OCI-LY7 (cell line): ENCODE measurements around the gene TAMALIN. TPM values are rescaled to one million over a fixed set of nuclear protein-coding genes. Genes with fewer than 3 reads are reported as not detected.

Experiments
- BruUV-seq: library from RNA; stranded (reverse); fragments of 400-500 nt; replicated peaks from 2 replicates; lab custom pipeline; 2021; lab: Mats Ljungman, UMichigan
- CTCF ChIA-PET: fragments of 300-600 bp; sonication (Branson Sonifier 250); formaldehyde crosslinking; loops from one replicate; lab custom pipeline; 2022; ENCODE audit warnings: antibody characterized with exemption; ENCODE audit not compliant: unreplicated experiment; lab: Charles Lee
- POLR2A ChIA-PET: fragments of 300-600 bp; sonication (Branson Sonifier 250); formaldehyde crosslinking; loops from one replicate; lab custom pipeline; 2022; ENCODE audit warnings: antibody characterized with exemption; lab: Charles Lee
- DNase-seq: peaks from one replicate; pipeline ENCODE4 v3.0.0-alpha.2; 2015; ENCODE audit warnings: low spot score
- H2AFZ ChIP-seq: fragments of 200-600 bp; sonication (generic), shearing (Covaris generic); 2 replicates; pipeline ENCODE4 v1.6.1; 2014; ENCODE audit warnings: mild to moderate bottlenecking, antibody characterized with exemption, low read length, moderate library complexity
- H3K27ac ChIP-seq: fragments of 200-600 bp; sonication (generic); 2 replicates; pipeline ENCODE4 v1.5.1; 2014; ENCODE audit warnings: mixed run types, low read depth, mild to moderate bottlenecking, moderate library complexity, low read length, inconsistent platforms; ENCODE audit not compliant: poor library complexity, severe bottlenecking
- H3K36me3 ChIP-seq: fragments of 200-600 bp; sonication (generic); 2 replicates; pipeline ENCODE4 v1.6.1; 2014; ENCODE audit warnings: mild to moderate bottlenecking, antibody characterized with exemption, low read length, moderate library complexity, mixed read lengths; ENCODE audit not compliant: insufficient read depth
- H3K4me1 ChIP-seq: fragments of 200-600 bp; sonication (generic); 2 replicates; pipeline ENCODE4 v1.5.1; 2014; ENCODE audit warnings: mild to moderate bottlenecking, low read length; ENCODE audit not compliant: insufficient read depth, poor library complexity, severe bottlenecking
- H3K4me2 ChIP-seq: fragments of 200-600 bp; sonication (generic); 2 replicates; pipeline ENCODE4 v1.6.1; 2014; ENCODE audit warnings: mild to moderate bottlenecking, low read length
- H3K4me3 ChIP-seq: fragments of 200-600 bp; sonication (generic); 2 replicates; pipeline ENCODE4 v1.5.1; 2014; ENCODE audit warnings: mild to moderate bottlenecking, low read depth, low read length; ENCODE audit not compliant: poor library complexity, severe bottlenecking
- H3K79me2 ChIP-seq: fragments of 200-600 bp; sonication (generic); 2 replicates; pipeline ENCODE4 v1.6.1; 2016; ENCODE audit warnings: low read depth, mild to moderate bottlenecking, low read length, moderate library complexity, mixed read lengths; ENCODE audit not compliant: insufficient read depth
- H3K9me2 ChIP-seq: fragments of 200-600 bp; sonication (generic); 2 replicates; pipeline ENCODE4 v1.6.1; 2016; ENCODE audit warnings: mild to moderate bottlenecking, low read length, mixed read lengths; ENCODE audit not compliant: insufficient read depth
- H3K9me3 ChIP-seq: fragments of 200-600 bp; sonication (generic); 2 replicates; pipeline ENCODE4 v1.6.1; 2014; ENCODE audit warnings: mild to moderate bottlenecking, mixed run types, low read length, mixed read lengths
- H4K20me1 ChIP-seq: fragments of 200-600 bp; sonication (generic); 2 replicates; pipeline ENCODE4 v1.6.1; 2014; ENCODE audit warnings: mild to moderate bottlenecking, antibody characterized with exemption, low read length, moderate library complexity, mixed read lengths; ENCODE audit not compliant: insufficient read depth
- EZH2phosphoT487 ChIP-seq: fragments of 200-600 bp; sonication (generic); IDR thresholded peaks from 2 replicates; pipeline ENCODE4 v1.6.1; 2018; ENCODE audit warnings: low read depth, borderline replicate concordance, mild to moderate bottlenecking, mixed run types, antibody characterized with exemption, low read length, moderate library complexity, mixed read lengths
- intact Hi-C: fragments of 100-400 bp; cut with micrococcal nuclease; formaldehyde crosslinking; loops from one replicate; pipeline ENCODE4 v1.10.0; 2022; ENCODE audit not compliant: unreplicated experiment
- total RNA-seq, 2 experiments: library from RNA; depleted of rRNA in 1 of 2; stranded (reverse); fragments of >200 nt in 1 of 2; shearing (Covaris generic) in 1 of 2; gene quantifications; 2 replicates each; pipeline ENCODE4 v1.2.3, GENCODE V29; 2014 to 2022
- TF ChIP-seq, protein P1 (sequence below): fragments of 200-600 bp; sonication (generic); conservative IDR thresholded peaks from 2 replicates; pipeline ENCODE4 v1.5.1; 2014; ENCODE audit warnings: mild to moderate bottlenecking, antibody characterized with exemption, low read length, moderate library complexity, mixed read lengths

The TAMALIN gene
- total RNA-seq, 2 experiments from 2014 or later = 0.66 to 1.3 TPM

DNA sequence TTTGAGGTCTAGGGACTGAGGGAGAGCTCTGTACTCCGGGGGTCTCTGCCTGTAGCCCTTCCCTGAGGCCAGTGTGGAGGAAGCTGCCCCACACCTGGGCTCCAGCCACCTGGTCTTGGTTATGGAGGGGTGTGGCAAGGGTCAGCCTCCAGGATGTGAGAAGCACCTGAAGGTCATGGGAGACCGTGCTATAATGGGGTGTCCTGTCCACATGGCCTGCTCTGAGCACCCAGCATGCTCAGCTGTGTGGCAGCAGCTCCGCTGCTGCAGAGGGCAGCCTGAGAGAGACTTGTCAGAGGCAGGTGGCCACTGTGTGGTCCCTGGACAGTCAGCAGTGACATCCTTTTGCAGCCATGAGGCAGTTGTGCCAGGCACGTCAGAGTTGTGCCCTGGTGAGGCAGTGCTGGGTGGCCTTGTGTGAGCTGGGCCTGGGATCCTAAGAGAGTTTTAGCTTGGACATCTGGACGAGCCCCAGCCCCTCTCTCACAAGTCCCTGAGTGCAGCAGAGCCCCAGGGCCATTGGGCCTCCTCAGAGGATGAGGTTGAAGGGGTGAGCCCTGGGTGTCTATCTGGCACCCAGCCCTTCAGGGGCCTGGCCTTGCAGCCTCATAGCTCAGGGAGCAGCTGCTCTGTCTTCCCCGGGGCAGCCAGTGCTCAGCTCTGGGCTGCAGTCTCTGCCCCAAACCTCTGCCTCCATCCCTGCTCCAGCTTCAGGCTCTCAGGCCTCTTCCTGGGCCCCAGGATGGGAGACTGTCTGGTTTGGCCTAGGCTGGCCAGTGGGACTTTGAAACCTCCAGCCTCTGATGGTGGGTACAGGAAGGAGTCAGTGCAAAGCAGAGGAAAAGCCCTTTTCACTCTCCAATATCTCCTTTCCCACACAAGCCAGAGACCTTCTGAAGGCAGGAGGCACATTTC, 55.7 kb downstream of the TAMALIN start:
- Histone ChIP-seq H4K20me1 (no peaks in the 10 kb centered on the region), H2AFZ (no peak overlapping the region), H3K9me2 (no peaks in the 10 kb centered on the region), H3K4me2 (no peak overlapping the region), H3K4me1 (peaks cover 19% of the 10 kb centered on the region), H3K27ac (no peak overlapping the region), H3K4me3 (no peak overlapping the region), H3K9me3 (no peaks in the 10 kb centered on the region), H3K36me3 (peaks cover 10% of the 10 kb centered on the region; the same call in 1 of the 2 replicates), H3K79me2 (no peaks in the 10 kb centered on the region)
- no TSS peak for BruUV-seq
- no peak for TF ChIP-seq EZH2phosphoT487
- TF ChIP-seq, protein P1, sequence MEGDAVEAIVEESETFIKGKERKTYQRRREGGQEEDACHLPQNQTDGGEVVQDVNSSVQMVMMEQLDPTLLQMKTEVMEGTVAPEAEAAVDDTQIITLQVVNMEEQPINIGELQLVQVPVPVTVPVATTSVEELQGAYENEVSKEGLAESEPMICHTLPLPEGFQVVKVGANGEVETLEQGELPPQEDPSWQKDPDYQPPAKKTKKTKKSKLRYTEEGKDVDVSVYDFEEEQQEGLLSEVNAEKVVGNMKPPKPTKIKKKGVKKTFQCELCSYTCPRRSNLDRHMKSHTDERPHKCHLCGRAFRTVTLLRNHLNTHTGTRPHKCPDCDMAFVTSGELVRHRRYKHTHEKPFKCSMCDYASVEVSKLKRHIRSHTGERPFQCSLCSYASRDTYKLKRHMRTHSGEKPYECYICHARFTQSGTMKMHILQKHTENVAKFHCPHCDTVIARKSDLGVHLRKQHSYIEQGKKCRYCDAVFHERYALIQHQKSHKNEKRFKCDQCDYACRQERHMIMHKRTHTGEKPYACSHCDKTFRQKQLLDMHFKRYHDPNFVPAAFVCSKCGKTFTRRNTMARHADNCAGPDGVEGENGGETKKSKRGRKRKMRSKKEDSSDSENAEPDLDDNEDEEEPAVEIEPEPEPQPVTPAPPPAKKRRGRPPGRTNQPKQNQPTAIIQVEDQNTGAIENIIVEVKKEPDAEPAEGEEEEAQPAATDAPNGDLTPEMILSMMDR = no peak
- POLR2A ChIA-PET = interaction anchor here (1.0 kb wide), 1 partner anchor 11 kb away, joined by 3 read pairs; the partner anchor contains the start of gene NR4A1
- DNase-seq = no peak
- CTCF ChIA-PET = no interaction called here
- intact Hi-C loops = no loop called here

DNA sequence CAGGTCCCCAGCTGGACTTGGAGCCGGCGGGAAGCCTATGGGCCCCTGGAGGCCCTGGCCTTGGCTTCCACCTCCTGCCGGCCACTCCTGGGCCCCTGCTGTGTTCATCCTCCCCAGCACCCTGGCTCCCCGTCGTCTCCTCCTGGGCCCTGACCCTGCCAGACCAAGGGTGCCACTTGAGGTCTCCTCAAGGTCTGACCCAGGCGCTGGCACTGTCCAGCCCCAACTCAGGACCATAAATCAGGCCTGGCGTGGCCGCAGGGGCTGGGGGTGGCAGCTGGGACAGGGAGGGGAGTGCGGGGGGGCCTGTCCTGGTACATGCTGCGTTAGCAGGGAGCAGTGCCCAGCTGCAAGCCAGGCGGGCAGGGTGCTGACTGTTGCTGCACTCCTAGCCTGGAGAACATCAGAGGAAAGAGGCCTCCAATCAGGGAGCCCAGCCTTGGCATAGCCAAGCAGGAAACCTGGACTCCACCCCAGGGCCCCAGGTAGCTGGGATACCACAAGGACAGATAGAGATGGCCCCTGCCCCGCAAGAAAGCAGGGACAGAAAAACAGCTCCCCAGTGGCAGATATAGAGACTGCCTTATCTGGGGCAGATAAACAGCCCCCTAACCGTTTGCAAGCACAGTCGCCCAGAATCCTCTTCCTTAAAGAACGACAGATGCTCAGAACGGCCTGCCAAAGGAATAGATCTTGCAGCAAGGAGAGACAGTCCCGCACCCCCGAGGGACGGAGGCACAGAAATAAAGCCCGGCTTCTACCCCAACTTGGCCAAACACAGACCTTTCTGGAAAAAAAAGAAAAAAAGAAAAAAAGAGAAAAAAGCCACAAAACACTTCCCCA, 56.6 kb downstream of the TAMALIN start:
- Histone ChIP-seq H3K27ac (no peak overlapping the region), H3K4me1 (peaks cover 19% of the 10 kb centered on the region), H3K4me2 (no peak overlapping the region), H4K20me1 (no peaks in the 10 kb centered on the region), H3K79me2 (no peaks in the 10 kb centered on the region), H3K36me3 (peaks cover 7% of the 10 kb centered on the region; the same call in 1 of the 2 replicates), H3K9me2 (no peaks in the 10 kb centered on the region), H2AFZ (no peak overlapping the region), H3K4me3 (no peak overlapping the region), H3K9me3 (no peaks in the 10 kb centered on the region)
- POLR2A ChIA-PET = interaction anchor here (0.6 kb wide), 1 partner anchor 1873 kb away, joined by 8 read pairs; no protein-coding TSS in a partner anchor
- no TSS peak for BruUV-seq
- CTCF ChIA-PET = no interaction called here
- intact Hi-C loops = no loop called here
- DNase-seq = no peak
- TF ChIP-seq EZH2phosphoT487 = no peak
- TF ChIP-seq, protein P1 = no peak
